ENCODE data around the gene CGB2.
"Not testable (repeated sequence)": the region's sequence is repeated elsewhere in the genome, so short reads cannot be mapped to it uniquely, and the experiment has no call there.

Gene CGB2

DNA sequence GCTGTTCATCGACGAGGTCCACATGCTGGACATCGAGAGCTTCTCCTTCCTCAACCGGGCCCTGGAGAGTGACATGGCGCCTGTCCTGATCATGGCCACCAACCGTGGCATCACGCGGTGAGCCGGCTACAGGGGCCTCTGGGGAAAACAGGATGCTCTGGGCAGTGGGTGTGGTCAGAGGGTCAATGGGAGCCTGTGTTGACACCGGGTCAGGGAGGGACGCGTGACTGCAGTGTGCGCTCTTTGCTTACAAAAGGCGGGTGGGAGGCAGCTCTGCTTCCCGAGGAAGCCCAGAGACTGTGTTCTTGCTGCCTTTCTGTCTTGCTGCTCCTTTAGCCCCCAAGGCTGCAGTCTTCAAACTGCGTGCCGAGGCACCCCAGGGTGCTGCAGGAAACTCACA is 20.5 kb upstream of the CGB2 start:
- H3K9me3 ChIP-seq (ENCODE audit: control insufficient read depth, low read length): no peaks in the 10 kb centered on the region
- no peak overlapping the region for H3K9ac ChIP-seq (ENCODE audit: low read length)
- no peak for DNase-seq (ENCODE audit: low read depth)
- H3K36me3 ChIP-seq (ENCODE audit: control insufficient read depth, insufficient read depth, low read length, severe bottlenecking): peaks cover 63% of the 10 kb centered on the region
- H3K4me1 ChIP-seq (ENCODE audit: control insufficient read depth, insufficient read depth, low read length): no peaks in the 10 kb centered on the region
- H3K27me3 ChIP-seq (replicated peaks; ENCODE audit: control insufficient read depth, insufficient read depth, low read length): no peaks in the 10 kb centered on the region
- no peak overlapping the region for H3K4me3 ChIP-seq (ENCODE audit: low read length)

DNA sequence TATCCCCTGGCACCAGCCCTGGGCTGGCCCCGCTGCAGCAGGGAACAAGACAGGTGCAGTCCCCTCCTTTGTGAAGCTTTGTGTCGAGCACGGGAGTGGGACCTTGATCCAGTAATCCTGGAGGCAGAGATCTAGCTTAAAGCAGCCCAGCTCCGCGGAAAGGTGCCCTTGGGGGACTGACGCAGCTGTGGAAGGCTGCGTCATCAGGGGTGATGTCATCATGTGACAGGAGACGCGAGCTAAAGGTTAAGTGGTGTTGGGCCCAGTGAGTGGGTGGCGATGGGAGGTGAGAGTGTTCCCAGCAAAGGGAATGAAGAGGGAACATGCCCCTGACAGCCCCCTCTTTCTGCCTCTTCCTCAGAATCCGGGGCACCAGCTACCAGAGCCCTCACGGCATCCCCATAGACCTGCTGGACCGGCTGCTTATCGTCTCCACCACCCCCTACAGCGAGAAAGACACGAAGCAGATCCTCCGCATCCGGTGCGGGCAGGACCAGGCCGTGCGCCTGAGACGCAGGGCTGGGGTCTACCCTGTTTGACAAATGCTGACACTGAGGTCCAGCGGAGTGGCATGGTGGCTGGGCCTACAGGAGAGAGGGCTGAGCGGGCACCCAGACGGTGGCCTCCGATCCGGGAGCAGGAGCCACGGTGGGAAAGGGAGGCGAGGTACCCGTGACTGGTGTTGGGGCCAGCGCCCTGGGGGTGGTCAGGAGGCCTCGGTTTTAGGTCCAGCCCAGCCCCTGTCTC is 17.4 kb upstream of the CGB2 start:
- no peaks in the 10 kb centered on the region for H3K9me3 ChIP-seq (ENCODE audit: control insufficient read depth, low read length)
- peaks cover 10% of the 10 kb centered on the region for H3K4me1 ChIP-seq (ENCODE audit: control insufficient read depth, insufficient read depth, low read length)
- no peak for DNase-seq (ENCODE audit: low read depth)
- peaks cover 3% of the 10 kb centered on the region for H3K27me3 ChIP-seq (replicated peaks; ENCODE audit: control insufficient read depth, insufficient read depth, low read length)
- no peak overlapping the region for H3K9ac ChIP-seq (ENCODE audit: low read length)
- peaks cover 50% of the 10 kb centered on the region for H3K36me3 ChIP-seq (ENCODE audit: control insufficient read depth, insufficient read depth, low read length, severe bottlenecking)
- H3K4me3 ChIP-seq (ENCODE audit: low read length): no peak overlapping the region

DNA sequence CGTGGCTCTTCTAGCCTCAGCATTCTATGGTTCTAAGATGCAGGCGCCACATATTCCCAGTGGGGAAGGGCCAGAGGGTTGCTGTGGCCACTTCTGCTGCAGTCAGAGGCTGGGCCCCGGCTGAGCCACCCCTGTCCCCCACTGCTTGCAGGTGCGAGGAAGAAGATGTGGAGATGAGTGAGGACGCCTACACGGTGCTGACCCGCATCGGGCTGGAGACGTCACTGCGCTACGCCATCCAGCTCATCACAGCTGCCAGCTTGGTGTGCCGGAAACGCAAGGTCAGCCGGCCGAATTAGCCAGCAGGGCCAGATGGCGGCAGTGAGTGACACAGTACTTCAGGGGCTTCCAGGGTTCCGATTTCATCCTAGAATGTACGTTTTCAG is 16.8 kb upstream of the CGB2 start:
- peaks cover 44% of the 10 kb centered on the region for H3K36me3 ChIP-seq (ENCODE audit: control insufficient read depth, insufficient read depth, low read length, severe bottlenecking)
- no peak for DNase-seq (ENCODE audit: low read depth)
- H3K27me3 ChIP-seq (replicated peaks; ENCODE audit: control insufficient read depth, insufficient read depth, low read length): peaks cover 3% of the 10 kb centered on the region
- no peak overlapping the region for H3K4me3 ChIP-seq (ENCODE audit: low read length)
- no peaks in the 10 kb centered on the region for H3K9me3 ChIP-seq (ENCODE audit: control insufficient read depth, low read length)
- no peak overlapping the region for H3K9ac ChIP-seq (ENCODE audit: low read length)
- peaks cover 10% of the 10 kb centered on the region for H3K4me1 ChIP-seq (ENCODE audit: control insufficient read depth, insufficient read depth, low read length)

DNA sequence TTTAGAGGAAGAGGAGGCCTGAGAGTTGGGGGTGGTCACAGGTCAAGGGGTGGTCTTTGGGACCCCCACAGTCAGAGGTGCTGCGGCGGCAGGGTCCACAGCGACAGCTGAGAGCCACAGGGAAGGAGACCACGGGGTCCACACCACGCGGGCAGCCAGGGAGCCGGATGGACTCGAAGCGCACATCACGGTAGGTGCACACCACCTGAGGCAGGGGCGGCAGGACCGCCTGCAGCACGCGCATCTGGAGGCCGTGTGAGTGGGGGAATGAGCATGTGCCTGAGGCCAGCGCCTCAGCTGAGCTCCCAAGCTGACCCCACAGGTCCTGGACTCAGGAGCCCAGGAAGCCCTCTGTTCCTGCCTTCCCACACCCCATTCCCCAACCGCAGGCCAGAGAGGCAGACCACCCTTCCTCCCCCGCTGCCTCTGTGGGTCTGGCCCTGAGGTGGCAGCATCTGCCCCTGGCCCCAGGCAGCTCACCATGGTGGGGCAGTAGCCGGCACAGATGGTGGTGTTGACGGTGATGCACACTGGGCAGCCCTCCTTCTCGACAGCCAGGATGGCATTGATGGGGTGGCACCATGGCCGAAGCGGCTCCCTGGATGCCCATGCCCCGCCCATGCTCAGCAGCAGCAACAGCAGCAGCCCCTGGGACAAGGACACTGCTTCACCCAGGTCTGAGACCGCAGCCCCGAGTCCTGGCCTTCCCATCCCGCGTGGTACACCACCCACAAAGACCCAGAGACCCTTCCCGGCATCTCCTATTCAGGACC is 15.4 kb upstream of the CGB2 start:
- peaks cover 13% of the 10 kb centered on the region for H3K27me3 ChIP-seq (replicated peaks; ENCODE audit: control insufficient read depth, insufficient read depth, low read length)
- peaks cover 10% of the 10 kb centered on the region for H3K4me1 ChIP-seq (ENCODE audit: control insufficient read depth, insufficient read depth, low read length)
- DNase-seq (ENCODE audit: low read depth): no peak
- no peak overlapping the region for H3K9ac ChIP-seq (ENCODE audit: low read length)
- no peaks in the 10 kb centered on the region for H3K9me3 ChIP-seq (ENCODE audit: control insufficient read depth, low read length)
- peaks cover 40% of the 10 kb centered on the region for H3K36me3 ChIP-seq (ENCODE audit: control insufficient read depth, insufficient read depth, low read length, severe bottlenecking)
- H3K4me3 ChIP-seq (ENCODE audit: low read length): no peak overlapping the region

DNA sequence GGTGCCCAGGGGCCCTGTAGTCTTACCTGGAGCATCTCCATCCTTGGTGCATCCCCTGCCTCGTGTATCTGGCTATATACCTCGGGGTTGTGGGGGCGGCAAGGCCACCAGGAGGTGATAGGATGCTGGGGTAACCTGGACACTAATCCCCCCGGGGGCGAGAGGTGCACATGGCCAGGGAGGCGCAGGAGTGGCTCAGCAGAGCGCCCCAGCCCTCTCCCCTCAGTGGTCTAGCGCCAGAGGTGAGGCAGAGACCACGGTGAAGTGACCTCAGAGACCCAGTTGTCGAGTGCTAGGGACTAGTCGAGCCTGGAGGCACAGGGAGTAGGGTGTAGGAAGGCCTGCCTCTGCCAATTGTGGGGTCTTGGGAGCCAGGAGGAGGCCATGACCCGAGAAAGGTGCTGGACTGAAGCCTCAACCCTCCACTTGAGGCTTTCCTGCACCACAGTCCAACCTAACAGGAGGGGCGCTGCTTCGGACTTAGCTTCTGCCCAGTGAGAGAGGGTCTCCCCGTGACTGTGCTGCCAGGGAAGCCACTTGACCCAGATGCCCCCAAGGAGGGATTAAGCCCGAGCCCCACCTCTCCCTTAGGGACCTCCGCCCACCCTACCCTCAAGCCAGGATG is 14.5 kb upstream of the CGB2 start, which contains the start of gene LHB:
TSS of gene LHB (minus strand) at position 51 of the 625 bp plus-strand sequence. CDS start at position 41, 10 bp downstream.
- Histone ChIP-seq H3K36me3 (ENCODE audit: control insufficient read depth, insufficient read depth, low read length, severe bottlenecking) (peaks cover 31% of the 10 kb centered on the region), H3K9ac (ENCODE audit: low read length) (peak within 1 kb of the TSS; percentile 51), H3K4me3 (ENCODE audit: low read length) (peak within 1 kb of the TSS; percentile 69), H3K27me3 (replicated peaks; ENCODE audit: control insufficient read depth, insufficient read depth, low read length) (peaks cover 13% of the 10 kb centered on the region), H3K9me3 (ENCODE audit: control insufficient read depth, low read length) (no peaks in the 10 kb centered on the region), H3K4me1 (ENCODE audit: control insufficient read depth, insufficient read depth, low read length) (peaks cover 10% of the 10 kb centered on the region)
- no peak for DNase-seq (ENCODE audit: low read depth)

DNA sequence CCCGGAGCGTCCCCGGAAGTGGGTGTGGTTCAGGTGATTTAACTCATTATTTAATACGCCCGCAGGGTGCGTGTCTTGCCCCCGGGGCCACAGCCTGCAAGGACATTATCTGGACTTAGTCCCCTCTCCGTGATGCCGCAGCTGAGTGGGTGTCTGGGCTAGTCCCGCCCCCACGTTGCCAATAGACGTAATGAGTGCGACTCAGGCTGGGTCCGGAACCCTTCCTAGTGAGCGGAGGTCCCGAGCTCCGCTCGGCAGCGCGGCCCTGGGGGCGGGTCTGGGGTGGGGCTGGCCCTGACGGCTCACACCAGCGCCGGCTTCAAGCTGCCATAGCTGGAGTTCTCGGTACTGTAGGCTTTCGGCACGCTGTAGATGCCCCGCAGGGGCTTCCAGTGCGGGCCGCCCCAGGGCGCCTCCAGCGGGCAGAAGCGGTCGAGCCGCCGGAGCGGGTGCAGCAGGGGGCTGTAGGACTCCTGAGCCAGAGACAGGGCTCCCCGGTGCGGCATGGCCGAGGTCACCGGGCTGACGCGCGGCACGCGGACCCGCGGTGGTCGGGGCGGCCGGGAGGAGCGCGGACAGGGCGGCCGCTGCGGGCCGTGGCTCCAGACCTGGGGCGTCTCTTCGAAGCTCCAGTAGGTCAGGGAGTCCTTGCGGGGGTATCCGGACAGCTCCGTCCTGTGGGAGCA is 13.9 kb upstream of the CGB2 start:
- peak overlapping the region; percentile 51 for H3K9ac ChIP-seq (ENCODE audit: low read length)
- peaks cover 24% of the 10 kb centered on the region for H3K36me3 ChIP-seq (ENCODE audit: control insufficient read depth, insufficient read depth, low read length, severe bottlenecking)
- DNase-seq (ENCODE audit: low read depth): peak; percentile 78
- H3K4me1 ChIP-seq (ENCODE audit: control insufficient read depth, insufficient read depth, low read length): peaks cover 10% of the 10 kb centered on the region
- peaks cover 13% of the 10 kb centered on the region for H3K27me3 ChIP-seq (replicated peaks; ENCODE audit: control insufficient read depth, insufficient read depth, low read length)
- no peaks in the 10 kb centered on the region for H3K9me3 ChIP-seq (ENCODE audit: control insufficient read depth, low read length)
- peak overlapping the region; percentile 69 for H3K4me3 ChIP-seq (ENCODE audit: low read length)

DNA sequence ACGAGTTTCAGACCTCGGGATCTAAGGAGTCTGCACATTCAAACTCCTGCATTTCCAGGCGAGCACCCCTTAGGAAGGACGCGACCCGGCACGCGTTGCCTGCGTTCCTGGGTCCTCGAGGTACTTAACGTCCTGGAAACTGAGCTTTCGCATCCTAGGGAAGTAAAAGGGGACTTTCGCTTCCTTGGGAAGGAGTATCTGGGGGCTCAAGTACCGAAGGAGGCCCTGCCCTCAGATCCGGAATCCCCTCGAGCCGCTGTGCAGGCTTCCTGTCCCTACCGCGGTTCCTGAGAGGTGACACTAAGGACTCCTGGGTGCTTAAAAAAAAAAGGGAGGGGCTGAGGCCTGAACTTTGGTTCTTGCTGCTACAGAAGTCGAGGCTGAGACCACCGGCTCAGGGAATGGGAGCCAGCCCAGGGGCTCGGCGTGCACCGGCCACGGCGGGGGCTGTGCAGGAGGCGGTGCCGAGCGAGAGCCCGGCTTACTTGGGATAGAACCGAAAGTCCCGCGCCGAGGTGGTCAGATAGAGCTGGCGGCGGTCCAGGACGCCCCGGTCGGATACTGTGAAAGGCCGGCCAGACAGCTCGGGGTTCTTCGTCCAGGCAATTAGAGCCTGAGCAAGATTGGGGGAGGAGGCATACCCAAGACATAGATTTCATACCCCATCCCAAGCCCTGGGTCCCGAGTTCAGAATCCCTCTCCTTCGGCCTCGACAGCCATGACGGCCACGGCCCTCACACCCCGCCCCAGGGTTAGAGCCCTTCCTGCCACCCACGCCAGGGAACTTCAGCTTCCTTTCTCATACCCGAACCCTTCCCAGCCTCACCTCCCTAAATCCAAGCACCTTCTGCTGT is 13.1 kb upstream of the CGB2 start:
- Histone ChIP-seq H3K27me3 (replicated peaks; ENCODE audit: control insufficient read depth, insufficient read depth, low read length) (peaks cover 13% of the 10 kb centered on the region), H3K9ac (ENCODE audit: low read length) (peak overlapping the region; percentile 51), H3K4me3 (ENCODE audit: low read length) (peak overlapping the region; percentile 69), H3K36me3 (ENCODE audit: control insufficient read depth, insufficient read depth, low read length, severe bottlenecking) (peaks cover 21% of the 10 kb centered on the region)
- not testable (repeated sequence) for H3K9me3 ChIP-seq (ENCODE audit: control insufficient read depth, low read length); H3K4me1 ChIP-seq (ENCODE audit: control insufficient read depth, insufficient read depth, low read length)
- peak; percentile 35 for DNase-seq (ENCODE audit: low read depth)

DNA sequence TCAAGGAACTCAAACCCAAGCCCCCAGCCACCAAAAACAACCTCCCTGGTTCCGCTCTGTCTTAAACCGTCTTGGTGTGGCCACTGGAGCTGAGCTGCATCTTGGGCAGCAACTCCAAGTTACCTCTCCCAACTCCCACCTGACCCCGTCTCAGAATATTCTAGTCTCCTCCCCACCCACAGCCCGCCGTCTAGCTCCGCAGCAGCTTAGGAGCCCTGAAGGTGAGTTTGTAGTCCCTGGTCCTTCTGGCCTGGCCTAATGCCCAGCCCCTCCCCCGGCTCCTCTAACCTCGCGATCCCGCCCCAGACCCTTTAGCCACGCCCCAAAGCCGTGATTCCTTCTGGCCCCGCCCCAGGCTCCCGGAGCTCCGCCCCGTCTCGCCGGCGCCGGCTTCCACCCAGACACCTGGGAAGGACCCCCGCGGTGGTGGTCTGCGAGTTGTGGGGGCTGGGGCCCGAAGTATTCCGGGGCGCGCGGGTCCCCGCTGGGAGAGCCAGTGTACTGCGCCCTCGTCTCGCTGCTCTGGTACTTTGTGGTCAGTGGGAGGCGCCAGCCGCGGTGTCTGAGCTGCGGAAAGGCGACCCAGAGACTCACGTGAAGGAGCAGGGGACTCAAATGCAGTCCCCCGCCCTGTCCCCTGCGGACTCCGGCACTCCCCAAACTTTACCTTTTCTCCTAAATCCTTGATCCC is 12.3 kb upstream of the CGB2 start:
- peak; percentile 72 for DNase-seq (ENCODE audit: low read depth)

DNA sequence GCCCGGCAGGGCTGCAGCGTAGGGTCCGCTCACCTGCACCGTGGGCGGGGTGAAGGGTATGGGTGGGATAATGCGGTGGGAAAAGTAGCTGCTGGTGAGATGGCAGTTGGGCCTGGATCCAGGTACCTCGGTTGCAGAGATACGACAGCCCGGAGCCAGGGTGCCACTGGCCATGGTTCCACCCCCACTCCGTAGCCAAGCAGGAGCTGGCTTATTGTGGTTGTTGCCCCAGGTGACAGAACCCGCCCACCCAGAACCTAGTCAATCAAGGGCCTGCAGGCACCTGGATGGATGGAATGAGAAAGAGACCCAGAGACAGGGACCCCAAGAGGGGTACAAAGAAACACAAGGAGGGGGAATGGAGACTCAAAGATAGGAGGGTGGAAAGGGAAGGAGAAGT is 11.3 kb upstream of the CGB2 start:
- DNase-seq (ENCODE audit: low read depth): no peak
- no peak overlapping the region for H3K9ac ChIP-seq (ENCODE audit: low read length)
- H3K36me3 ChIP-seq (ENCODE audit: control insufficient read depth, insufficient read depth, low read length, severe bottlenecking): peaks cover 8% of the 10 kb centered on the region
- H3K4me3 ChIP-seq (ENCODE audit: low read length): no peak overlapping the region
- peaks cover 10% of the 10 kb centered on the region for H3K4me1 ChIP-seq (ENCODE audit: control insufficient read depth, insufficient read depth, low read length)
- peaks cover 13% of the 10 kb centered on the region for H3K27me3 ChIP-seq (replicated peaks; ENCODE audit: control insufficient read depth, insufficient read depth, low read length)
- H3K9me3 ChIP-seq (ENCODE audit: control insufficient read depth, low read length): no peaks in the 10 kb centered on the region

More for the DNA sequence above, 12.3 kb upstream of the CGB2 start:
- Histone ChIP-seq H3K4me3 (ENCODE audit: low read length) (peak overlapping the region; percentile 69), H3K9me3 (ENCODE audit: control insufficient read depth, low read length) (no peaks in the 10 kb centered on the region), H3K4me1 (ENCODE audit: control insufficient read depth, insufficient read depth, low read length) (peaks cover 10% of the 10 kb centered on the region), H3K36me3 (ENCODE audit: control insufficient read depth, insufficient read depth, low read length, severe bottlenecking) (peaks cover 18% of the 10 kb centered on the region), H3K9ac (ENCODE audit: low read length) (no peak overlapping the region), H3K27me3 (replicated peaks; ENCODE audit: control insufficient read depth, insufficient read depth, low read length) (peaks cover 13% of the 10 kb centered on the region)

Data from adipocyte (in vitro differentiated cells).